HuH-7 (cell line): Measurements from ENCODE around the gene TRIO.

ENCODE experiments used
- DNase-seq: peaks from one replicate; pipeline ENCODE4 v3.0.0; 2011; ENCODE audit warnings: low spot score

TRIO gene

DNA sequence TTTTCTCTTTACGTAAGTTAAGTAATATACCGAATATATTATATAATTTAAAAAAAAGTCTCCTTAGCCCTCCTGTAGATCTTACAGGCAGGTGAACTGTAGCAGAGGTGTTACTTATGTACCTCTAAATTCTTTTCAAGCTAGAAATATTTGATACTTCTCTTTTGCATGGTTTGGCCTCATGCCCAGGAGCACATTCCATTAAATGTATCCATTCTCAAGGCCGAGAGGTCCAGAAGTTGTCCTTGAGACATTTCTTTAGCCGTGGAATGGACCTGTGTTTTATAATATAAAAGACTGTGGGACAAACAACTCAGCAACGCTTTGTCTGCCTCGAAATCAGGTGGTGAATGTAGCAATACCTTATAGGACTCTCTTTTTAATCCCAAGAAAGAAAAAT is 184.5 kb downstream of the TRIO start:
- DNase-seq: no peak

DNA sequence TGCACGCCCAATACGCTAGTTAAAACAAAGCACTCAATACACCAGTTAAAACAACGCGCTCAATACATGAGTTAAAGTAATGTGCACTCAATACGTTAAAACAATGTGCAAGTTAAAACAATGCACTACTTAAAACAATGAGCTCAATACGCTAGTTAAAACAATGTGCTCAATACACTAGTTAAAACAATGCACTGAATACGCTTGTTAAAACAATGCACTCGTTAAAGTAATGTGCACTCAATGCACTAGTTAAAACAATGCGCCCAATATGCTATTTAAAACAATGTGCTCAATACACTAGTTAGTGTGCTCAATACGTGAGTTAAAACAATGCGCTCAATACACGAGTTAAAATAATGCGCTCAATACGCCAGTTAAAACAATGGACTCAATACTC is 185.0 kb downstream of the TRIO start:
- no peak for DNase-seq

DNA sequence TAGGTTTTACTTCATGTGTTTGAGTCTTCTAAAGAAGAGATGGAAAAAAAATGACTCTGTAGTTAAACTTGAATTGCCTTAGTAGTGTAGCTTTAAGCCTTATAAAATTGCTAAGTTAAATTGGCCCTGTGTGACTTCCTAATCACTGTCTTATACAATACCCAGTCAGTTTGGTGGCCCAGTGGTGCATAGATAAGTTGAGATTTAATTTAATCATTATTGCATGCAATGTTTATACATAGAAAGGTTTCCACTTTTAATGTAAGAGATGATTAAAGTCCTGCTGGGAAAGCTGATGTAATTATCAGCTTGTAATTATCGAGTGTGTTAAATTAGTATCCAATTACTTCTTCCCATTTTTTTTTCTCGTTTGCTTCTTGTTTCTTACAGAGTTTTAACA is 187.1 kb downstream of the TRIO start:
- no peak for DNase-seq

DNA sequence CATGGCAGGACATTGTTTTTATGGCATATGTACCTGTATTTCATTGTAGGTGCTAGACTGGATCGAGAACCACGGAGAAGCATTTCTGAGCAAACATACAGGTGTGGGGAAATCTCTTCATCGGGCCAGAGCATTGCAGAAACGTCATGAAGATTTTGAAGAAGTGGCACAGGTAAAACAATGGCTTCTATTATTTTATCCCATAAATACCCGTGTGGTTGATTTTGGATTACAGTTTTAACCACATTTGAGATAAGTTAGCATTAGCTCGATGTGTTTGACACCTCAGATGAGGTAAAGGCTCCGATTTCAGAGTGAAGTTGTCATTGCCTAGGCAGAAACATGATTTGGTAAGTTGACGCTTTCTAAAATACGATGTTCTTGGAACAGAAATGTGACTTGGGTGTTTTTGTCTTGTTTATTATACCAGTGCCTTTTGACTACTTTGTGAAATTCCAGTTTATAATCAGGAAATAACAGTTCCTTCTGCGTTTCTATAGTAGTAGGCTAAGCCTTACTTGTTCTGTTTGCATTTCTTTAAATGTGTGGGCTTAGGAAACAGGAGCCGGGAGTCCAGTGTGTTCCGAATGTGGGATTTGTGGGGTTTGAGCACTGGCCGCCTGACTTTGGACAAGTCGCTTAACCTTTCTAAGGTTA is 187.7 kb downstream of the TRIO start:
- DNase-seq: no peak

DNA sequence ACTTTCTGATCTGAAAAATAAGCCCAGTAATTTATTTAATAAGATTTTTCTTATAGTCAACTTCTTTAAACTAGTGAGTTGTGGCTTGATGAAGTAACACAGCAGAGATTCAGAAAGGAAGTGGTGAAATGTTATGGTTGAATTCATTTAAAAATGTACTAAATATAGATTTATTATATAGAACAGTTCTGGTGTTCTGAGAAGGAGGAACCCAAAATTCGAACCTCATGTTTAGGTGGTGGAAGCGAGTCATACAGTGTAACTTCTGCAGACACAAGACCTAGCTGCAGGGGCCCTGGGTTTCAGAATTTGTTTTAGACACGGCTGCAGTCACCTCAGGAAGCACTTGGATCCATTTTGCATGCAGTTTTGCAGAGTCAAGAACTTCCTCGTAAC is 188.2 kb downstream of the TRIO start:
- DNase-seq: no peak

DNA sequence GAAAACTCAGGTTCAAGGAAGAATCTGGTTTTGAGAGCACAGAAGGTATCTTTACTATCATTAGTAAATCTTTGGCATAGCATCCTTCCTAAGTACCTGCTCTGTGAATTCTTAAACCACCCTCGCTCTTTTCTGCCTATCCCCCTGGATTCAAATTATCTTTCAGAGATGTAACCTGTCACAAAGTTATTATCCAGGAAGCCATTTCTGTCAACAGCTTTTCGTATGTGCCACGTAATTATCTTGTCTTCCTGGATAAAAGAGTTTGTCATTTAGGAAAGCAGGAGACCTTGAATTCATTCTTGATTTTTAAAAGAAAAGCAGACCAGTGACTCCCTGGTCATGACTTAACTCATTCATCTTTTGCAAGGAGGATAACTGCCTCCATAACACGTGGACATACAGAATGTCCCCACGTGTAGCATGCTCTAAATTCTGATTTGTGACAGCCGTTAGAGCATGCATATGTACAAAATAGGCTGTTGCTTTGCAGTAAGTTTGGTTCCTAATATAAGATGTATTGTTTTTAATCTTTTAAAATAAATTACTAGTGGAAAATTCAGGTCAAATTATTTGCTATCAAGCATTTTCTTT is 189.0 kb downstream of the TRIO start:
- DNase-seq: no peak

DNA sequence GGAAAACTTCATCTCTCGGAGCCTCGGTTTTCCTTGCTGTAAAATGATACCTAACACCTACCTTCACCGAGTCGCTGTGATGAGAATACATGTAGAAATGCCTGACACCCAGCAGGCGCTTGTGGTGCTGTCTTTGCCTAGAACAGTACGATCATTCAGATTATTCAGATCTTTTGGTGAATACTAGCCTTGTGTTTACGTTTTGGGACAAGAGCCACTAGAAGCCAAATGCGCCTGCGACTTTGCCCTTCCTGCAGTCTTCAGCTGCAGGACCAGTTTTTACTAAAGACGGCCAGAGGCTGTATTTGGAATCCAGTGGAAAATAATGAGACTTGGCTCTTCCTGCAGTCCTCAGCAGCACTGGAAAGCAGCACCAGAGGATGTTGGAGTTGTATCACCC is 189.6 kb downstream of the TRIO start:
- DNase-seq: no peak

DNA sequence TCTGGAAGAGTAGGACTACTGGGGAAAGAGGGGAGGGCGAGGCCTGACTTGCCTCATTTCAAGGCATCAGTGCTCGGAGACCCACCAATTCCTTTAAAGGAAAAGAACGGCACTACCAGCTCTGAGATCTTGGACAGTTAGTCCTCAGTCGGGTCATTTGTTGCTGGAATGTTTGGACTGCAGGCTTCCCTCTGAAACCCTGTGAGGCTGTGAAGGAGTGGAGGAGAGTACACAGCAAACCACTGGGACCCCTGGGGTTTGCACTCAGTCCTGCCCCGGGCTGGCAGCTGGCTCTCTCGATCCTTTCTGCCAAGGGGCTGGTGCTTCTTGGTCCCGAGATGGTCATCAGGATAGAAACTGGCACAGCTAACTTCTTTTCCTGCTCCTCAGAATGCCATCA is 194.5 kb downstream of the TRIO start:
- no peak for DNase-seq

DNA sequence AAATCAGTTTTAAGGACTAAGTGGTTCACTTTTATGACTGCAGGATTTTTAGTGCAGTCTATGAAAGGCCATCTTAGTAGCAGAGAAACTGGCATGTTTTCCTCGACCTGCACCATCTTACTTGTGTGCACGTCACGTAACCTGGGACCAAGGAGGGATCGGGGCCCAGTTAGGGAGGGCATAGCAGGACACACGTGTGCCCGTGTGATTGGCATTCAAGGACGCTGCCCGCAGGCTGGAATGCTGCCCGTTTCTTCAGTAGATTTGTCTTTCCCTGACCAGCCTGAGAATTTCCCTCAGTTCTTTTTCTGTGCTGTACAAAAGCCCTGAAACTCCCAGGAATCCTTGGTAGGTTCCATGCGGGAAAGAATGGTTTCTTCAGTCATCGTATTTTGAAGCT is 196.3 kb downstream of the TRIO start:
- no peak for DNase-seq

DNA sequence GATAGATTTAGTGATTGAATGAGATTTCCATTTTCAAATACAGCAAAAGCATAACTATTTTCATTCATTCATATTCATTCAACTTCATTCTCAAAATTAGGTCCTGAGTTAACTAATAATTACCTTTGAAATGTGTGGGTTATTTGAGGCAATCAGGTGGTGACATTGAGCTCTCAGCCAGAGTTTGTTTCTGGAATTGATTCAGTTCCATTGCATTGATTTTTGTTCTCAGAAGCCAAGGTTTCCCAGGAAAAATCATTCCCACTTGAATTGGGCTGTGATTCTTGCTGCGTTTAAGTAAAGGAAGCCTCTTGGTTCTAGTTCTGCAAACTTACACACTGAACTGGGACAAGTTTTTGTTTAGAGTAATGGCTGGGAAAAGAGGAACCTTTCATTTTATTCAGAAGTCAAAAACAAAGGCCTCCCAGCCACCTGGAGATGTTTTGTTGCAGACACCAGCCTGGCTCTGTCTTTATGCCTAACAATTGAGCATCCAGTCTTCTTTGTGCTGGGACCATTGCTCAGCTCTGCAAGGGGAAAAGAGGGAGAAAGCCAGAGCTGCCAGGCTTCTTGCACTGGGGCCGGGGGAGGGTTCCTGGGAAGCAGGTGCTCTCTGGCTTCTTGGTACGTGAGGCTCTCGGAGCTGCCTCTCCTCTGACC is 198.6 kb downstream of the TRIO start:
- no peak for DNase-seq

DNA sequence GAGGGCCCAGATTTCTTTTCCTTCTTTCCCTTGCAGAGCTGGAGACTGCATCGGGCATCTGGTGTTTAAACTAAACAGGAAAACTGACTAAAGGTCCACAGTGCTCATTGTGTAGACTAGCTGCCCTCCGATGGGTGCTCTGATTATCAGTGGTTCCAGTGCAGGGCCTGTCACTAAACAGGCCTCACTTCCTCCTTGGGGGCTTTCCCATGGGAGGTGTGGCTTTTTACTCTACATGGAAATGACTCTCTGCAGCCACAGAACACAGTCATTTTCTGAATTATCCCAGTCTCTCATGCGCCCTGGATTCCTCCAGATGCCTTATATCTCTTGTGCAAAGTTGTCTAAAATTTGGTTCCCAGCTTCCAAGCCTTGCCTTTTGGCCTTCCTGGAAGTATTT is 199.2 kb downstream of the TRIO start:
- DNase-seq: no peak

DNA sequence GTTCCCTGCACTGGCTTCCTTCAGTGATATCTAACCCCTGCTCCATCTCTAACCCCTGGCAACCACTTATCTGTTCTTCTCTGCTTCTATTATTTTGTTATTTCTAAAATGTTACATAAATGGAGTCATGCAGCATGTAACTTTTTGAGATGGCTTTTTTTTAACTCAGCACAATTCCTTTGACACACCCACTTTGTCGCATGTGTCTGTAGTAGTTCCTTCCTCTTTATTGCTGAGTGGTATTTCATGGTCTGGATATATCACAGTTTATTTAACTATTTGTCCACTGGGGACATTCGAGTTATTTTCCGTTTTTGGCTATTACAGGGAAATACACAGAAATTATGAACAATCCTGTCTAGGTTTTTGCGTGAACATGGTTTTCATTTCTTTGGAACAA is 200.2 kb downstream of the TRIO start:
- DNase-seq: no peak

DNA sequence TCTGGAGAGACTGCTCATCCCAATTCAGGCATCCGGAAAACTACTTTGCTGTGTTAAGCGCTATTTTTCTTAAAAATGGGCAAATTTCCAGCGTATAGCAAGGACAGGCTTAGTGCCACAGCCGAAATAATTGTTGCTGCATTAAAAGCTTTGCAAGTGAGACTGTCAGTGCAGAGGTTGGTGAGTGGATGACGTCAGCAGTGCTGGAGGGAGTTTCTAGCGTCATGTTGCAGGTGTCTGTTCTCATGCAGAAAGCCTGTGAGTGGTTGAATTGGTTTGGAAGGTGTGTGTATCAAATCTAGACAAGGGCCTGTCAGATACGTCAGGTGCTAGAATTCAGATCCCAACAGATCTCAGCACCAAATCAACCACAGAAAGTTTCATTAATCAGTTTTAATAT is 204.4 kb downstream of the TRIO start:
- no peak for DNase-seq

DNA sequence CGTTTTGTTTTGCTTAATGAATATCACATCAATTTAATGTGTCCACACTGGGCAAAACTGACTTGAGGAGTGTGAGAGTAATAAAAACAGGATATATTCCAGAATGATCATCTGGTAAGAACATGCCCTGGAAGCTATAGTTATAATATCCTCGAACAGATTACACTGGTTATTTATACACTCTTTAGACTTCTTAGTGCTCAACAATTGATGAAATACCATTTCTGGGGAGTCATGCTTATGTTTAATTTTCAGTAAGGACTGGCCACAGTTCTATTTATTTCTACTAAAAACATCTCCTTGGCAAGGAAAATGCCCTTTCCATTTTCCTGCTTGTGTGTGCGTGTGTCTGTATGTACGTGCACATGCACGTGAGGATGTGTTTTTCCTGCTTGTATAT is 205.0 kb downstream of the TRIO start:
- DNase-seq: no peak

DNA sequence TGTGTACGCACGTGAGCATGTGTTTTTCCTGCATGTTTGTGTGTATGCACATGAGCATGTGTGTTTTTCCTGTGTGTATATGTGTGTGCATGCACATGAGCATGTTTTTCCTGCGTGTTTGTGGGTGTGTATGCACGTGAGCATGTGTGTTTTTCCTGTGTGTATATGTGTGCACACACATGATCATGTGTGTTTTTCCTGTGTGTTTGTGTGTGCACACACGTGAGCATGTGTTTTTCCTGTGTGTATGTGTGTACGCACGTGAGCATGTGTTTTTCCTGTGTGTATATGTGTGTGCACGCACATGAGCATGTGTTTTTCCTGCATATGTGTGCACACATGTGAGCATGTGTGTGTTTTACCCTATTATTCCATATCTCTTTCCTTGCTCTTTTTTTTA is 205.9 kb downstream of the TRIO start:
- DNase-seq: no peak

DNA sequence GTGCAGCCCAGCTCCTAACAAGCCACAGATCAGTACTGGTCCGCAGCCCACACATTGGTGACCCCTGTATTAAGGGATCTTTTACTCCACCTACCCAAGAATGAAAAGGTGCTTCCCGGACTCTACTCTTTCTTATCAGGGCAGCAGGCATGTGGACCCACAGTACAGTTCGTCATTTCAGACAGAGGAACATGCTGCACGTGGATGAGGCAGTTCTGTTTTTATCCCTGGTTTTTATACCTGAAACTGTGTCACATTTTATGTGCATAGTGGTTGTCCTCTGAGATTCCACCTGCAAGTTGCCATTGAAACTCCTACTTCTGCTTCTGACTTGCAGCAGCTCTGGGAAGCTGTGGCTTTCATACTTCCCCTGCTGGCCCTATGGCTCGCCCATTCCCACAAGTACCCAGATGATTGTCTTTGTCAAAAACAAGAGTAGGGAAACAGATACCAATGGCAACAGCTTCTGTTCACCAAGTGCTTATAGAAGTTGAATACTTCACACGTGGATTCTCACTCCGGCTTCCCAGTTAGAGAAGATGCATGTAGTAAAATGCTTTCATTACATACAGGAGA is 208.0 kb downstream of the TRIO start:
- DNase-seq: no peak

DNA sequence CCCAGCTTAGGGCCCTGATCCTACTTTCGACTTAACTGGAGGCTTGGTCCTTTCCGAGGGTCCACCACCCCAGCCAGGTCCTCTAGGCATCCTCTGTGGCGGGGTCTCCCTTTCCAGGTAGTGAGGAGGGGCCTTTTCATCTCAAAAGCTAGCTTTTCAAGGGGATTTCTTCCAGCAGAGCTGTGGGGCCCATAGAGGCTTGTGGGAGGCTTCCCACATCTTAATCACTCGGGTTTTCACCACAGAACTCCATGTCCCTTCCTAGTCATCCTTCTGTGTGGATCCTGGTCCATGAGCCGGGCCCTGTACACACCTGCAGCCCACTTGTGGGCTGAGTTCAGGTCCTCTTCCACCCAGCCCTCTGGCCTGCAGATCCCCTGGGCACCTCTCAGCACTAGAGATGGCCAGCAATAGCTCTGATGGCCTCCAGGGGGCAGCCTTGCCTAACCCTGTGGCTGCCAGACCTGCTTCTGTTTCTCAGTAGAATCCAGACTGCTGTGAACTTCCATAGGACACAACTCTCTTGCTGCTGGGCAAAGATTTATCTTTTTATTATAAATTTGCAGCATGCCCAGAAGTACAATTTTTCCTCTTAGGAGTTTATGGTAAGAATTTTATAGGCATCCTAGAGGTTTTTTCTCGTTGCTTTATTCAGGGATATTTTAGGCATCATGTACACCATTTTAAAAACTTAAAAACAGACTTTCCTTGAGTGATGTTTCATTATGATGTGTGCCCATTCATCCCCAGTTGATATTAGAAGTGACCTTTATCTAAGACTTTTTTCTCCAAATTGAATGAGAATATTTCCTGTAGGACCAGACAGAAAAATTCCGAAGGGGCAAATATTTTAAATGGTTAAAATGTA is 208.9 kb downstream of the TRIO start:
- DNase-seq: peak; percentile 81

DNA sequence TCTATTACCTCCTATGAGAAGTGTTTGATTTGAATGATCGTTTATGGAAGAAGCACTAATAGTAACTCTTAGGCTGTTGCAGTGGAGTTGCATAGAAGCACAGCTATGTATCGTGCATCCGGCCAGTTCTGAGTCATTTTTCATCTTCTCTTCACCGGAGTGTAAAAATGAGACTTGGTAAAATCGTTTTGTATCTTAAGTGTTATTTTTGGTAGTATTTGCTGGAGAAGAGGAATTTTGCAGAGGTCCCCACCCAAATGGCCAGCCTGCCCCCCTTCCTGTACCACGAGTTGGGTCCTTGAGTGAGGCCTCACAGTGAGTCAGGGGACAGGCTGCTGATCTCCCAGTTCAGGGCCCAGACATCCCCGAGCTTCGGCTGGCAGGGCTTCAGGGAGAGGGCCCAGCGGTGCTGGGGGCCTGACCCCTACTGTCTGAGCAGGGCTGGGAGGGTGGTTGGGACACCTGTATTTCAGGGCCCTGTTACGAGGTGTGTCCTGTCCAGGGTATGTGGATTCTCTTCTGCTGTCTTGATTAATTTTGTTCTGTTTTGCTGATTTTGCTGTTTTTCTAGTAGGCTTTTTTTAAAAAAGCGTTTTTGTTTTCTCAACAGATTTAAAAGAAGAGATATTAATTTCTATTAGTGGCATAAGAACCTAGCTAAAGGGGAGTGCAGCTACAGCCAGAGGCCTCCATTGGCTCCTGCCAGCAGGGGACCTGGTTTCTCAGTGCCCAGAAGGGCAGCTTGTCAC is 210.8 kb downstream of the TRIO start:
- DNase-seq: no peak

DNA sequence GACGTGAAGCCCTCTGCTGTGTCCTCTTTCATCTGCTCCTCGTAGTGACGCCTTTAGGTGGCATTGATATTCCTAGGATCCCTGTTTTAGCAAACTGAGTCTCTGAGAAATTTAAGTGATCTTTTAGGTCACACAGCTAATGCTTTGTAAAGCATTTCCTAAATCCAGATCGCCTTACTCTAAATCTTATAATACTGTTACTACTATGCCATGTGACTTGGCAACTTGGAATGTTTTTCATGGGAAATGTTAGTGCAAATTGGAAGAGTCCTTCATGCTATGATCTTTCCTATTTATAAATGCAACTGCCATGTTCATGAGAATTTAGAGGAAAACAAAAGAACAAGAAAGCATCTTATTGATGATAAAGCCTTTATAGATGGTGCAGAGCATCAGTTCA is 212.2 kb downstream of the TRIO start:
- DNase-seq: no peak

DNA sequence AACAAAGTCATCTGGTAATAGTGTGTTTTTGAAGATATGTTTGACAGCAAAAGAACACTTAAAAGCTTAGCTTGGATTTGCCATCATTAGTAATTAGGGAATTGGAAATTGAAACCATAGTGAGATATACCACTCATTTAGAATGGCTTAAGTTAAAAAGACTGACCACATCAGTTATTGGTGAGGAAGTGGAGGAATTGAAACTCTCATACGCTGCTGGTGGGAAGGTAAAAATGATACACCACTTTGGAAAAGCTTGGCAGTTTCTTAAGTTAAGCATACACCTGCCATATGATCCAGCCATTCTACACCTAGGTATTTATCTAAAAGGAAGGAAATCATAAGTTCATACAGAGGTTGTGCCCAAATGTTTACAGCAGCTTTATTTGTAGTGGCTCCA is 213.2 kb downstream of the TRIO start:
- DNase-seq: no peak

DNA sequence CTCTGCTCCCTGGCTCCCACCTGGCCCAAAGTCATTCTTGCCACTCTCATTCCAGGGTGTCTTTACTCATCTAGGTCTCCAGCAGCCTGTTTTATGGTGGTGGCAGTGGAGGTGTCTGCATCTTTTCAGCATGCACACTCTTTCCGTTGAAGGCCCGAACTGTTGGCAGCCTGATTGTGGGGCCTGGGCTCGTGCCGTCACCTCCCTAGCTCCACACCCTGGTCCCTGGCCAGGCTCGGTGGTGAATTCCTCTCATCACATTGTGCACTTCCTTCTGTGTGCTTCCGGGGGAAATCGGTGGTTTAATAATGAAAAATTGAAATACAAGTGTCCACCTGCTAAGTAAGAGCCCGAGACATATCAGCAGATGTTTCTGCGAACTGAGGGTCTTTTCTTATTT is 214.3 kb downstream of the TRIO start:
- no peak for DNase-seq

DNA sequence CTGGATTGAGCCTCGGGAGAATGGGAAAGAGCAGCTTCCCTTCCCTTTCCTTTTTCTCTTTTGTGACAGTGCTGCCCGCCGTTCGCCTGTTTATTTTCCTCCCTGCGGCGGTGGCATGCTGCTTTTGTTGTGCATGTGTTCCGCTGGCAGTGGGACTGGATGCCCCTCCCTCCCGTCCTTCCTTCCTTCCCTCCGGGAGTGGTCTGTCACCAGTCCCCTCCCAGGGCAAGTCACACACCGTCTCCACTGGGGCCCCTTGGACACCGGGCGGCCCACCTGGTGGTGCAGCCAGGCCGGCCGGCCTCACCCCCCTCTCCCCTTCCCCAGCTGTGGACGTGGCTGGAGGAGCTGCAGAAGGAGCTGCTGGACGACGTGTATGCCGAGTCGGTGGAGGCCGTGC is 214.7 kb downstream of the TRIO start:
- DNase-seq: no peak
